Tibial nerve (tissue), 4 donors: ENCODE results near the gene IL37.

Experiments
- CTCF ChIP-seq, 5 experiments: fragments of 200-600 bp in 3 of 5; fragments of 450-650 bp in 2 of 5; sonication (generic) in 3 of 5; IDR thresholded peaks; one replicate each; pipeline ENCODE4 v1.5.1; 2016 to 2019; ENCODE audit warnings: antibody characterized with exemption in 5 of 5, mild to moderate bottlenecking in 3 of 5, moderate library complexity in 2 of 5
- EP300 ChIP-seq, 2 donors: sonication (generic); formaldehyde crosslinking; IDR thresholded peaks; one replicate each; pipeline ENCODE4 v1.6.1; 2017; ENCODE audit warnings: antibody characterized with exemption in 2 of 2, mild to moderate bottlenecking in 1 of 2
- POLR2A ChIP-seq, 2 donors: fragments of 450-650 bp; IDR thresholded peaks; one replicate each; pipeline ENCODE4 v1.6.1; 2017; ENCODE audit warnings: antibody characterized with exemption in 2 of 2, mild to moderate bottlenecking in 2 of 2, moderate library complexity in 2 of 2

GRCh38 chr2:112938904-112939303 lies 27.9 kb downstream of the IL37 start:
- TF ChIP-seq CTCF (IDR thresholded peaks at IDR 0.05) (no peak), POLR2A (IDR thresholded peaks at IDR 0.05) (no peak), EP300 (IDR thresholded peaks at IDR 0.05) (no peak)
